Epithelial cell of esophagus (primary cell): Measurements from ENCODE around the gene PLCL2.
"Not testable (repeated sequence)": the region's sequence is repeated elsewhere in the genome, so short reads cannot be mapped to it uniquely, and the experiment has no call there.

Experiments used
- DNase-seq: peaks from one replicate; pipeline ENCODE4 v3.0.0; 2010; ENCODE audit warnings: low read depth
- H3K4me3 ChIP-seq: 2 replicates; pipeline ENCODE4 v1.5.1; 2011; ENCODE audit warnings: mild to moderate bottlenecking, low read length, control low read depth
- CTCF ChIP-seq: IDR thresholded peaks from 2 replicates; pipeline ENCODE4 v1.5.1; 2011; ENCODE audit warnings: low read depth, mild to moderate bottlenecking, low read length, control low read depth, inconsistent platforms; ENCODE audit not compliant: insufficient read depth; ENCODE audit errors: missing control alignments

PLCL2 gene

GRCh38 chr3:17119201-17120072, 234.7 kb downstream of the PLCL2 start:
- no peak overlapping the region for H3K4me3 ChIP-seq
- no peak for TF ChIP-seq CTCF
- DNase-seq: no peak

GRCh38 chr3:17120115-17120514, 235.4 kb downstream of the PLCL2 start:
- H3K4me3 ChIP-seq: no peak overlapping the region
- TF ChIP-seq CTCF: no peak
- no peak for DNase-seq

- DNase-seq: no peak
- H3K4me3 ChIP-seq: no peak overlapping the region
- no peak for TF ChIP-seq CTCF
Observed at GRCh38 chr3:17121336-17121735, 236.6 kb downstream of the PLCL2 start.

GRCh38 chr3:17122758-17123157, 238.0 kb downstream of the PLCL2 start:
- peak; percentile 14 for DNase-seq
- TF ChIP-seq CTCF: no peak
- H3K4me3 ChIP-seq: no peak overlapping the region

GRCh38 chr3:17125738-17126442, 241.1 kb downstream of the PLCL2 start:
- DNase-seq: no peak
- H3K4me3 ChIP-seq: no peak overlapping the region
- TF ChIP-seq CTCF: no peak

GRCh38 chr3:17128671-17129070, 243.9 kb downstream of the PLCL2 start:
- not testable (repeated sequence) for DNase-seq, H3K4me3 ChIP-seq

GRCh38 chr3:17129556-17129955, 244.8 kb downstream of the PLCL2 start:
- peak; percentile 11 for DNase-seq
- H3K4me3 ChIP-seq: no peak overlapping the region
- TF ChIP-seq CTCF: no peak
